ENCODE data around the gene MAU2. TPM values are rescaled to one million over a fixed set of nuclear protein-coding genes. Genes with fewer than 3 reads are reported as not detected.

MAU2 gene
- total and polyA plus RNA-seq, 2 of the 13 experiments (the other 11 are each of a cell fraction or from before 2014, with no cell fraction given): 16.8 to 33.8 TPM

DNA sequence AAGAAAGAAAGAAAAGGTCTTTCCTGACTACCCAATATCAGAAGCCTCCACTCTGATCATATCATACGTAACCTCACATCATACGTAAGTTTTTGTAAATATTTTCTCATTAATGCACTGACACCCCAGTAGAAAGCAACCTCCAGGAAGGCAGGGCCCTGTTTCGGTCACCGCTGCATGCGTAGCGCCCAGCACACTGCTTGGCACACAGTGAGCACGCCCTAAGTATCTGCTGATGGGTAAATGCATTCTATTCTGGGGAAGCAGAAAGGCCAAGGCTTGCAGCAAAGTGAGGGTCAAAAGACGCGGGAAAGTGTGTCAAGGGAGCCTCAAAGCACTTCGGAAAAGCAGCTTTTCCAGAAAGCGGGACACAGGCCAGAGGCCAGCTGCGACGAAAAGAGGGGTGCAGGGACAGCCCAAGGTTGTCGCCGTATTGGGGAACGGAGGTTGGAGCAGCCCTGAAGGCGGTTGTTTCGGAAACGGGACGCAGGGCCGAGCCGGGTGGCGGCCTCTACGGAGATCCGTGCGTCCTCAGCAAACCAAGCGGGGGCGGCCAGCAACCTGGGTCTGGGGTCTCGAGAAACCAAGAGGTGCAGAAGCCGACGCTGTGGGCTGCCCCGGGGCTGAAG lies 783 bp upstream of the MAU2 start (continued):
- TF ChIP-seq, protein P1, sequence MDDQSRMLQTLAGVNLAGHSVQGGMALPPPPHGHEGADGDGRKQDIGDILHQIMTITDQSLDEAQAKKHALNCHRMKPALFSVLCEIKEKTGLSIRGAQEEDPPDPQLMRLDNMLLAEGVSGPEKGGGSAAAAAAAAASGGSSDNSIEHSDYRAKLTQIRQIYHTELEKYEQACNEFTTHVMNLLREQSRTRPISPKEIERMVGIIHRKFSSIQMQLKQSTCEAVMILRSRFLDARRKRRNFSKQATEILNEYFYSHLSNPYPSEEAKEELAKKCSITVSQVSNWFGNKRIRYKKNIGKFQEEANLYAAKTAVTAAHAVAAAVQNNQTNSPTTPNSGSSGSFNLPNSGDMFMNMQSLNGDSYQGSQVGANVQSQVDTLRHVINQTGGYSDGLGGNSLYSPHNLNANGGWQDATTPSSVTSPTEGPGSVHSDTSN (CRISPR knock-in tag; IDR thresholded peaks at IDR 0.05; ENCODE audit: borderline replicate concordance): no peak
- TF ChIP-seq, protein P2, sequence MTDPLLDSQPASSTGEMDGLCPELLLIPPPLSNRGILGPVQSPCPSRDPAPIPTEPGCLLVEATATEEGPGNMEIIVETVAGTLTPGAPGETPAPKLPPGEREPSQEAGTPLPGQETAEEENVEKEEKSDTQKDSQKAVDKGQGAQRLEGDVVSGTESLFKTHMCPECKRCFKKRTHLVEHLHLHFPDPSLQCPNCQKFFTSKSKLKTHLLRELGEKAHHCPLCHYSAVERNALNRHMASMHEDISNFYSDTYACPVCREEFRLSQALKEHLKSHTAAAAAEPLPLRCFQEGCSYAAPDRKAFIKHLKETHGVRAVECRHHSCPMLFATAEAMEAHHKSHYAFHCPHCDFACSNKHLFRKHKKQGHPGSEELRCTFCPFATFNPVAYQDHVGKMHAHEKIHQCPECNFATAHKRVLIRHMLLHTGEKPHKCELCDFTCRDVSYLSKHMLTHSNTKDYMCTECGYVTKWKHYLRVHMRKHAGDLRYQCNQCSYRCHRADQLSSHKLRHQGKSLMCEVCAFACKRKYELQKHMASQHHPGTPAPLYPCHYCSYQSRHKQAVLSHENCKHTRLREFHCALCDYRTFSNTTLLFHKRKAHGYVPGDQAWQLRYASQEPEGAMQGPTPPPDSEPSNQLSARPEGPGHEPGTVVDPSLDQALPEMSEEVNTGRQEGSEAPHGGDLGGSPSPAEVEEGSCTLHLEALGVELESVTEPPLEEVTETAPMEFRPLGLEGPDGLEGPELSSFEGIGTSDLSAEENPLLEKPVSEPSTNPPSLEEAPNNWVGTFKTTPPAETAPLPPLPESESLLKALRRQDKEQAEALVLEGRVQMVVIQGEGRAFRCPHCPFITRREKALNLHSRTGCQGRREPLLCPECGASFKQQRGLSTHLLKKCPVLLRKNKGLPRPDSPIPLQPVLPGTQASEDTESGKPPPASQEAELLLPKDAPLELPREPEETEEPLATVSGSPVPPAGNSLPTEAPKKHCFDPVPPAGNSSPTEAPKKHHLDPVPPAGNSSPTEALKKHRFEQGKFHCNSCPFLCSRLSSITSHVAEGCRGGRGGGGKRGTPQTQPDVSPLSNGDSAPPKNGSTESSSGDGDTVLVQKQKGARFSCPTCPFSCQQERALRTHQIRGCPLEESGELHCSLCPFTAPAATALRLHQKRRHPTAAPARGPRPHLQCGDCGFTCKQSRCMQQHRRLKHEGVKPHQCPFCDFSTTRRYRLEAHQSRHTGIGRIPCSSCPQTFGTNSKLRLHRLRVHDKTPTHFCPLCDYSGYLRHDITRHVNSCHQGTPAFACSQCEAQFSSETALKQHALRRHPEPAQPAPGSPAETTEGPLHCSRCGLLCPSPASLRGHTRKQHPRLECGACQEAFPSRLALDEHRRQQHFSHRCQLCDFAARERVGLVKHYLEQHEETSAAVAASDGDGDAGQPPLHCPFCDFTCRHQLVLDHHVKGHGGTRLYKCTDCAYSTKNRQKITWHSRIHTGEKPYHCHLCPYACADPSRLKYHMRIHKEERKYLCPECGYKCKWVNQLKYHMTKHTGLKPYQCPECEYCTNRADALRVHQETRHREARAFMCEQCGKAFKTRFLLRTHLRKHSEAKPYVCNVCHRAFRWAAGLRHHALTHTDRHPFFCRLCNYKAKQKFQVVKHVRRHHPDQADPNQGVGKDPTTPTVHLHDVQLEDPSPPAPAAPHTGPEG (CRISPR knock-in tag; IDR thresholded peaks at IDR 0.05): no peak
- TF ChIP-seq, protein P3, sequence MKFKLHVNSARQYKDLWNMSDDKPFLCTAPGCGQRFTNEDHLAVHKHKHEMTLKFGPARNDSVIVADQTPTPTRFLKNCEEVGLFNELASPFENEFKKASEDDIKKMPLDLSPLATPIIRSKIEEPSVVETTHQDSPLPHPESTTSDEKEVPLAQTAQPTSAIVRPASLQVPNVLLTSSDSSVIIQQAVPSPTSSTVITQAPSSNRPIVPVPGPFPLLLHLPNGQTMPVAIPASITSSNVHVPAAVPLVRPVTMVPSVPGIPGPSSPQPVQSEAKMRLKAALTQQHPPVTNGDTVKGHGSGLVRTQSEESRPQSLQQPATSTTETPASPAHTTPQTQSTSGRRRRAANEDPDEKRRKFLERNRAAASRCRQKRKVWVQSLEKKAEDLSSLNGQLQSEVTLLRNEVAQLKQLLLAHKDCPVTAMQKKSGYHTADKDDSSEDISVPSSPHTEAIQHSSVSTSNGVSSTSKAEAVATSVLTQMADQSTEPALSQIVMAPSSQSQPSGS (CRISPR knock-in tag; IDR thresholded peaks at IDR 0.05): no peak
- TF ChIP-seq MED8 (CRISPR knock-in tag; IDR thresholded peaks at IDR 0.05; ENCODE audit: insufficient replicate concordance) (peak; percentile 26), HNF4A (CRISPR knock-in tag; IDR thresholded peaks at IDR 0.05) (no peak), FOSL1 (CRISPR knock-in tag; IDR thresholded peaks at IDR 0.05; ENCODE audit: borderline replicate concordance) (no peak), ZNF256 (CRISPR knock-in tag; conservative IDR thresholded peaks at IDR 0.05) (no peak), DNMT3B (CRISPR knock-in tag; conservative IDR thresholded peaks at IDR 0.05) (no peak)
- TF ChIP-seq, protein P4, sequence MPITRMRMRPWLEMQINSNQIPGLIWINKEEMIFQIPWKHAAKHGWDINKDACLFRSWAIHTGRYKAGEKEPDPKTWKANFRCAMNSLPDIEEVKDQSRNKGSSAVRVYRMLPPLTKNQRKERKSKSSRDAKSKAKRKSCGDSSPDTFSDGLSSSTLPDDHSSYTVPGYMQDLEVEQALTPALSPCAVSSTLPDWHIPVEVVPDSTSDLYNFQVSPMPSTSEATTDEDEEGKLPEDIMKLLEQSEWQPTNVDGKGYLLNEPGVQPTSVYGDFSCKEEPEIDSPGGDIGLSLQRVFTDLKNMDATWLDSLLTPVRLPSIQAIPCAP (CRISPR knock-in tag; IDR thresholded peaks at IDR 0.05; ENCODE audit: low read depth): no peak

All from HepG2 (cell line).